ENCODE measurements around the gene MTMR6.

- no peak for TF ChIP-seq EP300 (conservative IDR thresholded peaks at IDR 0.05; ENCODE audit: poor library complexity, severe bottlenecking)
- no peak for TF ChIP-seq EZH2 (IDR thresholded peaks at IDR 0.05; ENCODE audit: borderline replicate concordance, insufficient read depth, low read length, poor library complexity, severe bottlenecking)
- TF ChIP-seq CTCF (IDR thresholded peaks at IDR 0.05; ENCODE audit: poor library complexity, severe bottlenecking): no peak
- no peak for TF ChIP-seq POLR2AphosphoS5 (IDR thresholded peaks at IDR 0.05)
- no peak for TF ChIP-seq REST (IDR thresholded peaks at IDR 0.05; ENCODE audit: borderline replicate concordance)
- TF ChIP-seq TAF1 (IDR thresholded peaks at IDR 0.05; ENCODE audit: low read depth): no peak
- TF ChIP-seq RAD21 (conservative IDR thresholded peaks at IDR 0.05): no peak
- no peak for TF ChIP-seq MXI1 (conservative IDR thresholded peaks at IDR 0.05; ENCODE audit: poor library complexity, severe bottlenecking)
- TF ChIP-seq SMC3 (conservative IDR thresholded peaks at IDR 0.05; ENCODE audit: poor library complexity): no peak
These were observed 59.6 kb downstream of the MTMR6 start for GRCh38 chr13:25227690-25228089.
